DOHH2 (cell line): ENCODE results near the gene FSHB.

Experiments
- EZH2phosphoT487 ChIP-seq: fragments of 200-600 bp; sonication (generic); IDR thresholded peaks from 2 replicates; pipeline ENCODE4 v1.6.1; 2017; ENCODE audit warnings: borderline replicate concordance, mild to moderate bottlenecking, antibody characterized with exemption, low read length, moderate library complexity, mixed read lengths
- TF ChIP-seq, protein P1 (sequence below): fragments of 200-600 bp; sonication (generic); IDR thresholded peaks from one replicate; pipeline ENCODE4 v1.5.1; 2014; ENCODE audit warnings: antibody characterized with exemption, mild to moderate bottlenecking, low read depth, low read length; ENCODE audit not compliant: poor library complexity, severe bottlenecking

DNA sequence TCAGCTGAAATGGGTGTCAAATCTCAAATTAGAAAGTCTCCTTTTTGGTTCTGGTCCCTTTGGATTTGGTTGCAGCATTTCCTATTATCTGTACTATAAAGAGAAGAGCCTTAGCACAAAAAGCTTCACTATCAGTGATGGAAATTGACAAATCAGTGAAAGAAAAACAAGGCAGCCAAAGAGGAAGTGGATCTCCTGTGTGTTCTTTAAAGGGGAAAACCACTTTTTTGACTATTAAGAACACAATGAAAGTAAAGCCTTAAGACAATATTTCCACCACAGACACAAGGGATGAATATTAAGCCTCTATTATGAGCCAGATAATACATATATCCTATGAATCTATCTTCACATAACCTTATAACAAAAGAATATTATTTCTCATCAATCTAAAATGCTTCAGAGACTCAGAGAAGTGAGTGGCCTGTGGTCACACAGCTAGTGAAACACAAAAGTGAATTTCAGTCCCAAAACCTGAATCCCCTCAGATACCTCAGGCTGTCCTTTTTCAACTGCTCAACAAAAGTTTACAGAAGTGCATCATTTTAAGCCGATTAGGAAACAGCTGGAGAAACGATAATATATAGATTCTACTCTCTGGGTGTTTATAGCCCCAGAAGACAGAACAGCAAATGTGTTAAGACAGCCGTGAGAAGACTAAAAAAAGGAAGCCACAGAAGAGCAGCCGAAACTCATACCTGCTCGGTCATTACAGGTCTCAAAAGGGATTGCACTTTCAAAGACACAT is 24.4 kb upstream of the FSHB start:
- TF ChIP-seq, protein P1, sequence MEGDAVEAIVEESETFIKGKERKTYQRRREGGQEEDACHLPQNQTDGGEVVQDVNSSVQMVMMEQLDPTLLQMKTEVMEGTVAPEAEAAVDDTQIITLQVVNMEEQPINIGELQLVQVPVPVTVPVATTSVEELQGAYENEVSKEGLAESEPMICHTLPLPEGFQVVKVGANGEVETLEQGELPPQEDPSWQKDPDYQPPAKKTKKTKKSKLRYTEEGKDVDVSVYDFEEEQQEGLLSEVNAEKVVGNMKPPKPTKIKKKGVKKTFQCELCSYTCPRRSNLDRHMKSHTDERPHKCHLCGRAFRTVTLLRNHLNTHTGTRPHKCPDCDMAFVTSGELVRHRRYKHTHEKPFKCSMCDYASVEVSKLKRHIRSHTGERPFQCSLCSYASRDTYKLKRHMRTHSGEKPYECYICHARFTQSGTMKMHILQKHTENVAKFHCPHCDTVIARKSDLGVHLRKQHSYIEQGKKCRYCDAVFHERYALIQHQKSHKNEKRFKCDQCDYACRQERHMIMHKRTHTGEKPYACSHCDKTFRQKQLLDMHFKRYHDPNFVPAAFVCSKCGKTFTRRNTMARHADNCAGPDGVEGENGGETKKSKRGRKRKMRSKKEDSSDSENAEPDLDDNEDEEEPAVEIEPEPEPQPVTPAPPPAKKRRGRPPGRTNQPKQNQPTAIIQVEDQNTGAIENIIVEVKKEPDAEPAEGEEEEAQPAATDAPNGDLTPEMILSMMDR, result no peak
- TF ChIP-seq EZH2phosphoT487, result no peak
